PC-3 (cell line): ENCODE results near the gene MYLK.

Experiments used
- CTCF ChIP-seq: fragments of 300-600 bp; sonication (generic); conservative IDR thresholded peaks from 2 replicates; pipeline ENCODE4 v1.5.1; 2017; ENCODE audit warnings: antibody characterized with exemption, low read depth, mild to moderate bottlenecking, low read length
- EZH2 ChIP-seq: fragments of 300-600 bp; sonication (generic); IDR thresholded peaks from one replicate; pipeline ENCODE4 v1.6.1; 2017; ENCODE audit warnings: antibody characterized with exemption, mild to moderate bottlenecking, low read length; ENCODE audit not compliant: unreplicated experiment
- EZH2phosphoT487 ChIP-seq: fragments of 300-600 bp; sonication (generic); IDR thresholded peaks from 2 replicates; pipeline ENCODE4 v1.6.1; 2018; ENCODE audit warnings: mild to moderate bottlenecking, antibody characterized with exemption, low read length, borderline replicate concordance

DNA sequence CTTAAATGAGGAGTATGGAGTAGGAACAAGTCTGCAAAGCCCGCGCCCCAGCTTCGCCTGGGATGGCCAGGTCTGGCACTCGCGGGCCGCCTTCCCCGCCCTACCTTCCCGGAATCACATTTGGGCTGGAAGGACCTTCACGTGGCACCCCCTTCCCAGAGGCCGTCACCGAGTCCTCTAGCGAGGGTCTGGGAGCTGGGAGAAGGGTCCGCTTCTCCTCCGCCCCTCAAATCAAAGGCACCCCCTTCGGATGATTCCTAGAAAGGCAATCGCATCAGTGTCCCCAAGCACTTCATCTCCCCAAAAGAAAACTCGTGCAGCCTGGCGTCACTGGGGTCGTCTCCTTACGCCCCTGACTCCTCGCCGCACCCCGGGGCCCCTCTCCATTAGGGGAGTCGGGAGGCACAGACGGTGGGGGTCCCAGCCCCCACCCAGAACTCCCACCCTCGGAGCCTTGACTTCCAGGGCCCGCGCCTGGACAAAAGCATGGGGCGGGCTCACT, 380 bp downstream of the MYLK start:
- TF ChIP-seq EZH2 = no peak
- no peak for TF ChIP-seq CTCF
- TF ChIP-seq EZH2phosphoT487 = no peak
